K562 (cell line): ENCODE results near the gene MBNL2. TPM values are rescaled to one million over a fixed set of nuclear protein-coding genes. Genes with fewer than 3 reads are reported as not detected.

Experiments used
- ASH1L ChIP-seq: fragments of 450-650 bp; IDR thresholded peaks from 2 replicates; pipeline ENCODE4 v1.6.1; 2018; ENCODE audit warnings: borderline replicate concordance, mild to moderate bottlenecking, low read depth; ENCODE audit not compliant: partially characterized antibody
- FOXK2 ChIP-seq, 2 experiments: fragments of 450-650 bp; IDR thresholded peaks in 1 of 2; conservative IDR thresholded peaks in 1 of 2; 2 replicates each; pipeline ENCODE4 v1.6.1; 2016; ENCODE audit warnings: low read depth in 2 of 2, mild to moderate bottlenecking in 1 of 2
- GATA2 ChIP-seq: sonication (generic); formaldehyde crosslinking; IDR thresholded peaks from 2 replicates; pipeline ENCODE4 v1.4.0; 2020; ENCODE audit warnings: mild to moderate bottlenecking, missing genetic modification reagents
- HMBOX1 ChIP-seq: sonication (generic); IDR thresholded peaks from 2 replicates; pipeline ENCODE4 v1.6.1; 2016
- ID3 ChIP-seq, 2 experiments: fragments of 250-450 bp in 1 of 2; fragments of 450-650 bp in 1 of 2; sonication (Bioruptor Pico) in 1 of 2; IDR thresholded peaks; 2 replicates each; pipeline versions ENCODE4 v1.6.1 to v1.8.0; 2016 to 2021; ENCODE audit warnings: mild to moderate bottlenecking in 2 of 2, moderate library complexity in 2 of 2, missing compliant biosample characterization in 1 of 2, missing genetic modification characterization in 1 of 2
- NUFIP1 ChIP-seq: fragments of 450-650 bp; IDR thresholded peaks from 2 replicates; pipeline ENCODE4 v1.6.1; 2018; ENCODE audit not compliant: partially characterized antibody
- PHB ChIP-seq: fragments of 250-450 bp; sonication (Bioruptor Pico); IDR thresholded peaks from 2 replicates; pipeline ENCODE4 v1.5.0; 2021
- PHTF2 ChIP-seq: fragments of 250-450 bp; sonication (Bioruptor Pico); IDR thresholded peaks from 2 replicates; pipeline ENCODE4 v1.5.0; 2021; ENCODE audit warnings: mild to moderate bottlenecking
- POLR3G ChIP-seq: IDR thresholded peaks from 2 replicates; pipeline ENCODE4 v1.6.1; 2011; ENCODE audit not compliant: insufficient read length, insufficient replicate concordance; ENCODE audit errors: extremely low read depth
- PREB ChIP-seq: sonication (generic); formaldehyde crosslinking; IDR thresholded peaks from 2 replicates; pipeline ENCODE4 v1.8.1; 2023; ENCODE audit warnings: mild to moderate bottlenecking, missing genetic modification reagents
- RHOXF2B ChIP-seq: fragments of 250-450 bp; sonication (Bioruptor Pico); conservative IDR thresholded peaks from 2 replicates; pipeline ENCODE4 v1.5.1; 2021
- SETDB1 ChIP-seq: IDR thresholded peaks from one replicate; pipeline ENCODE4 v1.6.1; 2012; ENCODE audit warnings: low read length, control low read depth, inconsistent platforms
- SIN3B ChIP-seq: fragments of 450-650 bp; IDR thresholded peaks from 2 replicates; pipeline ENCODE4 v1.6.1; 2017; ENCODE audit warnings: low read depth, mild to moderate bottlenecking, moderate library complexity
- TCFL5 ChIP-seq: fragments of 250-450 bp; sonication (Bioruptor Pico); conservative IDR thresholded peaks from 2 replicates; pipeline ENCODE4 v1.6.1; 2021; ENCODE audit warnings: mild to moderate bottlenecking, moderate library complexity, matching md5 sums
- TRIM24 ChIP-seq, 2 experiments: fragments of 450-650 bp; IDR thresholded peaks; 2 replicates each; pipeline ENCODE4 v1.6.1; 2016
- U2AF1 ChIP-seq: fragments of 200-400 bp; formaldehyde crosslinking; optimal IDR thresholded peaks from 2 replicates; pipeline ENCODE3; 2017; ENCODE audit warnings: mild to moderate bottlenecking, low read depth, low read length, moderate library complexity
- ZKSCAN3 ChIP-seq: fragments of 250-450 bp; sonication (Bioruptor Pico); IDR thresholded peaks from 2 replicates; pipeline ENCODE4 v1.4.0; 2020
- ZNF583 ChIP-seq: fragments of 250-450 bp; sonication (Bioruptor Pico); IDR thresholded peaks from 2 replicates; pipeline ENCODE4 v1.4.0; 2020
- ZNF77 ChIP-seq: fragments of 250-450 bp; sonication (Bioruptor Pico); IDR thresholded peaks from 2 replicates; pipeline ENCODE4 v1.5.0; 2020
- ZNF79 ChIP-seq: fragments of 250-450 bp; sonication (Bioruptor Pico); IDR thresholded peaks from 2 replicates; pipeline ENCODE4 v1.4.0; 2020; ENCODE audit warnings: low read depth, mild to moderate bottlenecking, moderate library complexity
- polyA plus RNA-seq, 8 experiments: library from polyadenylated mRNA; depleted of rRNA in 4 of 8; stranded (reverse) in 5 of 8; unstranded in 3 of 8; fragments of >200 nt; fragmentation: Nextera tagmentation in 2 of 8; fragmentation: Illumina TruSeq in 1 of 8; extraction: Ambion mirVana in 2 of 8; extraction: Trizol in 1 of 8; gene quantifications; 2 replicates each; pipeline versions ENCODE4 v1.2.1 to v1.2.3, GENCODE V29; 2011 to 2014; ENCODE audit warnings: inconsistent platforms in 1 of 8, missing spikeins in 1 of 8
- total RNA-seq, 7 experiments: library from RNA; depleted of rRNA in 6 of 7; stranded (reverse); fragments of >200 nt in 6 of 7; fragmentation: Illumina TruSeq in 2 of 7; extraction: Trizol in 2 of 7; gene quantifications; 2 replicates each; pipeline versions ENCODE4 v1.2.1 to v1.2.3, GENCODE V29; 2011 to 2021; ENCODE audit warnings: low replicate concordance in 1 of 7
- TF ChIP-seq, protein P1 (sequence below), 2 experiments: IDR thresholded peaks; 2 replicates each; pipeline ENCODE4 v1.6.1; 2012; ENCODE audit warnings: improper control_type of control experiment in 2 of 2, low read depth in 2 of 2, low read length in 2 of 2, borderline replicate concordance in 1 of 2
- TF ChIP-seq, protein P2 (sequence below): sonication (generic); formaldehyde crosslinking; IDR thresholded peaks from 2 replicates; pipeline ENCODE4 v1.8.0; 2023; ENCODE audit warnings: mild to moderate bottlenecking, missing genetic modification reagents

The MBNL2 gene
- total and polyA plus RNA-seq, 9 of the 15 experiments (the other 6 are each of a cell fraction or from before 2014, with no cell fraction given): 7.0 to 24.8 (median 13.8) TPM

GRCh38 chr13:97257800-97258799, 36.0 kb downstream of the MBNL2 start (continued):
- TF ChIP-seq GATA2 (CRISPR knock-in tag): no peak
- TF ChIP-seq SETDB1: no peak
- no peak for TF ChIP-seq PHTF2 (CRISPR knock-in tag)
- TF ChIP-seq ZNF583 (CRISPR knock-in tag): no peak
- peak; percentile 15 to 31; a peak in 1 of 4 replicates for TF ChIP-seq FOXK2 (conservative IDR thresholded peaks at IDR 0.05 in 1 of 2, IDR thresholded peaks at IDR 0.05 in 1 of 2; ENCODE audit: low read depth in 2 of 2)
- TF ChIP-seq HMBOX1: no peak
- no peak for TF ChIP-seq ZNF77 (CRISPR knock-in tag)
- TF ChIP-seq TRIM24 (IDR thresholded peaks at IDR 0.05): no peak
- no peak for TF ChIP-seq PHB (CRISPR knock-in tag)
- TF ChIP-seq, protein P1, sequence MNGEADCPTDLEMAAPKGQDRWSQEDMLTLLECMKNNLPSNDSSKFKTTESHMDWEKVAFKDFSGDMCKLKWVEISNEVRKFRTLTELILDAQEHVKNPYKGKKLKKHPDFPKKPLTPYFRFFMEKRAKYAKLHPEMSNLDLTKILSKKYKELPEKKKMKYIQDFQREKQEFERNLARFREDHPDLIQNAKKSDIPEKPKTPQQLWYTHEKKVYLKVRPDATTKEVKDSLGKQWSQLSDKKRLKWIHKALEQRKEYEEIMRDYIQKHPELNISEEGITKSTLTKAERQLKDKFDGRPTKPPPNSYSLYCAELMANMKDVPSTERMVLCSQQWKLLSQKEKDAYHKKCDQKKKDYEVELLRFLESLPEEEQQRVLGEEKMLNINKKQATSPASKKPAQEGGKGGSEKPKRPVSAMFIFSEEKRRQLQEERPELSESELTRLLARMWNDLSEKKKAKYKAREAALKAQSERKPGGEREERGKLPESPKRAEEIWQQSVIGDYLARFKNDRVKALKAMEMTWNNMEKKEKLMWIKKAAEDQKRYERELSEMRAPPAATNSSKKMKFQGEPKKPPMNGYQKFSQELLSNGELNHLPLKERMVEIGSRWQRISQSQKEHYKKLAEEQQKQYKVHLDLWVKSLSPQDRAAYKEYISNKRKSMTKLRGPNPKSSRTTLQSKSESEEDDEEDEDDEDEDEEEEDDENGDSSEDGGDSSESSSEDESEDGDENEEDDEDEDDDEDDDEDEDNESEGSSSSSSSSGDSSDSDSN (IDR thresholded peaks at IDR 0.05; ENCODE audit: borderline replicate concordance in 1 of 2, low read depth in 2 of 2, low read length in 2 of 2): no peak
- TF ChIP-seq POLR3G: no peak
- TF ChIP-seq, protein P2, sequence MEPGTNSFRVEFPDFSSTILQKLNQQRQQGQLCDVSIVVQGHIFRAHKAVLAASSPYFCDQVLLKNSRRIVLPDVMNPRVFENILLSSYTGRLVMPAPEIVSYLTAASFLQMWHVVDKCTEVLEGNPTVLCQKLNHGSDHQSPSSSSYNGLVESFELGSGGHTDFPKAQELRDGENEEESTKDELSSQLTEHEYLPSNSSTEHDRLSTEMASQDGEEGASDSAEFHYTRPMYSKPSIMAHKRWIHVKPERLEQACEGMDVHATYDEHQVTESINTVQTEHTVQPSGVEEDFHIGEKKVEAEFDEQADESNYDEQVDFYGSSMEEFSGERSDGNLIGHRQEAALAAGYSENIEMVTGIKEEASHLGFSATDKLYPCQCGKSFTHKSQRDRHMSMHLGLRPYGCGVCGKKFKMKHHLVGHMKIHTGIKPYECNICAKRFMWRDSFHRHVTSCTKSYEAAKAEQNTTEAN (CRISPR knock-in tag): no peak
- no peak for TF ChIP-seq TCFL5 (CRISPR knock-in tag)
- no peak for TF ChIP-seq ID3 (CRISPR knock-in tag; IDR thresholded peaks at IDR 0.05)
- no peak for TF ChIP-seq ID3 (tag; IDR thresholded peaks at IDR 0.05)
- TF ChIP-seq RHOXF2B (CRISPR knock-in tag): no peak
- no peak for TF ChIP-seq ZKSCAN3 (CRISPR knock-in tag)
- TF ChIP-seq PREB: no peak
- no peak for TF ChIP-seq ZNF79 (CRISPR knock-in tag)
- no peak for TF ChIP-seq SIN3B
- TF ChIP-seq ASH1L: no peak
- TF ChIP-seq U2AF1: no peak
- no peak for TF ChIP-seq NUFIP1
